ENCODE results near the gene GP5. TPM values are rescaled to one million over a fixed set of nuclear protein-coding genes. Genes with fewer than 3 reads are reported as not detected.

The GP5 gene
- total RNA-seq, result 1.9 TPM in 2 replicates

DNA sequence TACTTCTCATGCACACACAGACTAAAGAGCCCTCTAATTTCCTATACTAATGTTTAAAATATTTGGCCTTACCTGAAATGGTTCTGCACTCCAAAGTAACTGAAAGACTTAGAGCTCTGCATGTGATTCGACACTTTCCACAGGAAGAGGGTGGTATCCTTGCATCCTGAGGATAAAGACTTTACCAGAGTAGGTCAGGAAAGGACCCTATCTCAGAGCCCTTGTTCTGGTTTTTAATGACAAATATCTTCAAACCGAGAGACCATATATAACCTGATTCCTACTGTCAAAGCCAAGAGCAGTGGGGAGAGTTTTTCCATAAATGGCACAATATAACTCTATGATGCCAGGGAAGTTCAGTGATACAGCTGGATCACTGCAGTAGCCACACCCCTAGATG is at the start of gene GP5:
Gene GP5, minus strand, starts transcription at position 101 of the 400 bp plus-strand sequence. CDS start 984 bp downstream, outside the sequence.
- intact Hi-C loops (cut with micrococcal nuclease), result loop anchor here (2.0 to 5.0 kb wide), 3 partner anchors 253 to 806 kb away; partner anchors contain the start of gene OPA1

DNA sequence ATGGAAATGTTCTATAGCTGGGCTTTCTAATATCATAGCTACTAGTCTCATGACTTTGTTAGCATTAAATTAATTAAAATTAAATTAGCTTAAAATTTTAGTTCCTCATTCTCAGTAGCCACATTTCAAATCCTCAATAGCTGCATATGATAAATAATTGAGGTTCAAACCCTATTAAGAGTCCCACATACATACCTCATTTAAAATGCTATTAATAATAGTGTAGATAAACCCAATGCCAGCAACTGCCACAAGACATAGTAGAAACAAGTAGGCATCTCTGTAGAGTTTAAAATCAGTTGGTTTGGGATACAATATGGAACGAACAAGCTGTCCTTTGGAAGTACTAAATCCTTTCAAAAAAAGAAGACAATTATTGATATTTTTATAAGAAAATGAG is 48.6 kb upstream of the GP5 start:
- intact Hi-C loops (cut with micrococcal nuclease), result no loop called here

DNA sequence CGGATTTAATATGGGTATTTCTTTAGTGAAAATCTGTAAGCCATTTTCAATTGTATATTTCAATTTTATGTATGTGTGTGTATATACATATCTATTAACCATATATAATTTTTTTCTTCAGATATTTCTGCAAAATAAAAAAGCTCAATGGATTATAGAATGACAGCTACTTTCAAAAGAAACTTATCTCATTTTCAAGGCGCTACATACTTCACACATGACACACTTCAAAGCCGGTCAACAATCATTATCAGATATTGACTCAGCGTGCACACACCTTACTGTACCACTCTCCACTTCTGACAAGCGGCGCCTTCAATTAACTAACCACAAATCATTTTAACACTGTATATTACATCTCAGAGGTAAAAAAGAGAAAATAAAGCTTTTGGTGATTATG is 48.1 kb upstream of the GP5 start:
- intact Hi-C loops (cut with micrococcal nuclease), result no loop called here

DNA sequence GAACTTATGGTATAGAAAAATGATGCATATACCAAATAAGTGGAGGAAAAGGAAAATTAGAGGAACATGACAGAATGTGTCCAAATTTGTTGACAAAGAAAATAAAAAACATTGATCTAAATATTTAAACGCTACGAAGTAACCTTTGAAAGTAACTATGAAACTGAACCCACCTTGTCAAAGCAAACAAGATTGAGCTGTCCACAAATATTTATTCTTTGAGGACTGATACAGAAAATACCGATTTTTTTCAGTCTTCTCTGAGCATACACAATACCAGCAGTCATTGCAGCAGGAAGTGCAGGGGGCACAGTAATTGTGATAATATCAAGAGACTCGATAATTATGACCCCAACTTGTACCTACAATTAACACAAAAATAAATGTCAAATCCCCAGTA is 47.7 kb upstream of the GP5 start:
- intact Hi-C loops (cut with micrococcal nuclease), result no loop called here

DNA sequence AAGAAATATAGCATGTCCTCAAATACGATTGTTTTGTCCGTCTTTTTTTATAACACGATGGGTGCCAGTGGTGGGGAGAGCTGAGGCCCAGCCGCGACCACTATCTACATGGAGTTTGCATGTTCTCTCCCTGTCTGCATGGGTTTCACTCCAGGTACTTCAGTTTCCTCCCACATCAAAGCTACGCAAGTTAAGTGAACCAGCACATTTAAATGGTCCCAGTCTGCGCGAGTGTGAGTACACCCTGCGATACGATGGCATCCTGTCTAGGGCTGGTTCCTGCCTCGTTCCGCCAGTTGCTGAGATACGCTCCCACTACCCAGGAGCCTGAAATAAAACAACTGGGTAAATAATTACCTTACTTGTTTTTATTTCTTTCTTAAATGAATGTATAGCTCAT is 47.1 kb upstream of the GP5 start:
- intact Hi-C loops (cut with micrococcal nuclease), result no loop called here

GRCh38 chr3:194443901-194444300 is 44.8 kb upstream of the GP5 start:
- intact Hi-C loops (cut with micrococcal nuclease), result no loop called here

DNA sequence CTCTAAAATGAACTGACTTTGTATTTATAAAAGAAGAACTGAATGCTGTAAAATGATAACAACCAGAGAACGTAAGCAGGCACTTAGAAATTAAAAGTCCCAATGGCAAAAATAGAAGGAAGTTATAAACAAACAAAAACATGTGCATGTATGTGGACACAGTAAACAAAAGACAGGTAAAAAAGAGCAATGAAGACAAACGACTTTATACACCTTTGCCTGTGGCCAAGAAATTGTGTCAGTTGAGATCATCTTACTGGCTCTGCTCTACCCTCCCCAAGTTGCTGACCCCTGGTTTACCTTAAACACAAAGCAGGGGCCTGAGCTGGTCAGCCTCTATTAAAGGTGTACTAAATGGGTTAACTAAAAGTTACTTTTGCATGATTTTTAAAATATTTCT is 41.7 kb upstream of the GP5 start:
- intact Hi-C loops (cut with micrococcal nuclease), result no loop called here

DNA sequence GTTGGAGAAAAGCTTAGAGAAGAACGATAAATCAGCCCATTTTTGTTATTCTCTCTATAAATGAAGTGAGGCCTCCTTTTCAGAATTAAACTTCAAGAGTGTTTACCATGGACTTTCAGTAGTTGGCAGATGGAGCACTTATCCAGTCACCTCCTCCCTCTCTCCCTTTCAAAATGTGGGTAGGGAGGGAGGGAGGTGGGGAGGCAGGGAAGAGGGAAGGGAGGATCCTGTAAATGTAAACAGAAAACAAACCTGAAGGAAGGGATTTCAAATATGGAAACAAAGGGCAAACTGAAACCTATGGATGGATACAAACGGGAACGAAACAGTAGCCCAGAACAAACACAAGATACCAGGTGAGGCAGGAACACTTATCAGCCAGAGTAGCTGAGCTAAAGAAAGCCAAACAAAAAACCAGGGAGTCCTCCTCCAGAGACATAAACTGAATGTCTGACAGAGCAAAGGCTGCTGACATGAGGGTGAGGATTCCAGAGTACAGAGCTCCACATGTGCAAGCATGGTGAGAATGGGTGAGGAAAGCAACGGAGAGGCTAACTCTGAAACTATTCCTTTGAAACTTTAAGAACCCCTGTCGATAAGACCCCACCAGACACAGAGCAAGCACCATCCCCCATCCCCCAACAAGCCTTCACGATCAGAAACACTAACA is 41.0 kb upstream of the GP5 start:
- intact Hi-C loops (cut with micrococcal nuclease), result no loop called here

DNA sequence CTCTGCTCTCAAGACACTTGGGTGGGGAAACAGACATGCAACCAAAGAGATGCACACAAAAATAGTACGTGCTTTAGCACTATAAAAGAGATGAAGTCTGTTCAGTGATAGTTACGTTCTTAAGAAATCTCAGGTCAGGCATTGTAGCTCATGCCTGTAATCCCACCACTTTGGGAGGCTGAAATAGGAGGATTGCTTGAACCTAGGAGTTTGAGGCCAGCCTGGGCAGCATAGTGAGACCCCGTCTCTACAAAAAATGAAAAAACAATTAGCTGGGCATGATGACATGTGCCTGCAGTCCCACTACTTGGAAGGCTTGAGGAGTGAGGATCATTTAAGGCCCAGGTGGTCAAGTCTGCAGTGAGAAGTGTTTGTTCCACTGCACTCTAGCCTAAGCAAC is 35.4 kb upstream of the GP5 start:
- intact Hi-C loops (cut with micrococcal nuclease), result no loop called here

DNA sequence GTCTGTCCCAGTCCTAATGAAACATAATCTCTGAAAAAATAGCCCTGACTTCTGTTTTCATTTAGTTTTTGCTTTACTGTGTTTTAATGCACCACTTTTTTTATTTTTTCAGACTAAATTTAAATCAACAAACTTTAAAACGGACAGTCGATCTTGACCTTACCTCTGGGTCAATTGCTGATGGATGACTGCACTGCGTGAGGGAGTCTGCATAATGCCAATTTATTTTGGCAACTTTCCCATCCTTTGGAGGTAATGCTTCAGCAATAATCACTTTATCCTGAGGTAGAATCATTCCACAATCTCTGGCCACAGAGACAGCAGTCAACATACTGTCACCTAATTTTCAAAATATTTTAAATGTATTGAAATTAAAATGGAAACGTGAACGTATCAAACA is 32.5 kb upstream of the GP5 start:
- intact Hi-C loops (cut with micrococcal nuclease), result no loop called here

DNA sequence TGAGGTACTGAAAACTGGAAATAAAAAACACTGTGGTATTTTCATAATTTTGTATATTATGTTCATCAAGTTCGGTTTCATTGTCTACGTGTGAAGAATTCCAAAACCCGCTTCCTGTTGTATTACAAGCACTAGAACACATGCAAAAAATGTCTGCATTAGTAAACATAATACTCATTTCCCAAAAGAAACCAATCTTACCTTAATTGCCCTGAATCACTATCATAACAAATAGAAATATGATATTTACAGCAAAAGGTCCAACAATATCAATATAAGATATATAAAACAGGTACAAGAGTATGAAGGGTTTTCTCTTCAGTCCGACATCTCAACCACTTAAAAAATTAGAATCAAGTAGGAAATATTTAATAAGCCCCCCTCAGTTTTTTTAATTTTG is 26.3 kb upstream of the GP5 start:
- intact Hi-C loops (cut with micrococcal nuclease), result no loop called here

DNA sequence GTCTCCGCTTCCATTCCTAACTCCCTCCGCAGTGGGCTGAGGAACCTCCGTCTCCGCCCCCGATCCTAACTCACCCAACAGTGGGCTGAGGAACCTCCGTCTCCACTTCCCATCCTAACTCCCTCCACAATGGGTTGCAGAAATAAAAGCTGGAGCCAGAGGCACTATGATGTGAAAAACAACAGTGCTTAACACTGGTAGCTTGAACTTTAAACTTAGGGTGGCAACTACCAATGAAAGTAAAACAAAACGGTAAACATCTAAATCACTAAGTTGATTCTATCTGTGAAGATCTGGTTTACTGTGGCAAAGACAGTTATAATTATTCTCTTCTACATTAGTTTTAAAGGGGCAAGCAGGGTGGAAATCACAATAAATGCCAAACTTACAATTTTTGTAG is 25.9 kb upstream of the GP5 start:
- intact Hi-C loops (cut with micrococcal nuclease), result no loop called here

DNA sequence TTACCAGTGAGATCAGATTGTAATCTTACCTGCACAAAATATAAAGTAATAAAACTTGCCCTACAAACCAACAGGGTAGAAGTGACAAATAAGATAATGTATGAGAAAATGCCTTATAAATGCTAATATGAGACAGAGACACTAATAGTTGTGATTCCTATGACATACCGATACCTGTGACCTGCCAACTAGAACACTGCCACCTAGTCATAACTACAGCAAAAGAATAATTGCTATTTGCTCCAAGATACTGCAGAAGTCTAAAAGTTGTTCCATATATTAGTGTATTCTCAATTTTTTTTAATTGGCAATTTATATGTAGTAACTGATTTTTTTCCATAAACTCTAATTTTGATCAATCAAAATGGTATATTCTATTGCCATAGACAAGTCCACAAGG is 25.3 kb upstream of the GP5 start:
- intact Hi-C loops (cut with micrococcal nuclease), result no loop called here

- intact Hi-C loops (cut with micrococcal nuclease), result no loop called here
These were observed 24.3 kb upstream of the GP5 start for GRCh38 chr3:194423317-194423716.

DNA sequence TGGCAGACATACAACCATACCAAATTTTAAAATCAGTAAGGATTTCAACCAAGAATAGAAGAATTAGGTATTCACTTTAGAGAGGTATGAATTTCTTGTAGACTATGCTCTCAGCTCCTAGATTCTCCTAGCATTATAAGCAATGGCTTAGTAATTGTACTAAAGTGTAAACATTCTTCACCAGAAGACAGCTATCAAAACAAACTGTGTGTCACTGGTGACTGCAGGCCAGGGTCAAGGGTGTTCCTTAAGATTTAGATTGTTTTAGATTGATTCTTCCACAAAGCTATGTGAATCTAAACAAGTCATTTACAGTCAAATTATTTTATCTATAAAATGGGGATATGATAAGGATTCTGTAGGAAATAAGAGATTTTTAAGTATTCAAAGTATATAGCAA is 23.1 kb upstream of the GP5 start:
- intact Hi-C loops (cut with micrococcal nuclease), result no loop called here

GRCh38 chr3:194418671-194419070 is 19.6 kb upstream of the GP5 start:
- intact Hi-C loops (cut with micrococcal nuclease), result no loop called here

- intact Hi-C loops (cut with micrococcal nuclease), result no loop called here
These were observed 8.4 kb upstream of the GP5 start for GRCh38 chr3:194407423-194407822.

DNA sequence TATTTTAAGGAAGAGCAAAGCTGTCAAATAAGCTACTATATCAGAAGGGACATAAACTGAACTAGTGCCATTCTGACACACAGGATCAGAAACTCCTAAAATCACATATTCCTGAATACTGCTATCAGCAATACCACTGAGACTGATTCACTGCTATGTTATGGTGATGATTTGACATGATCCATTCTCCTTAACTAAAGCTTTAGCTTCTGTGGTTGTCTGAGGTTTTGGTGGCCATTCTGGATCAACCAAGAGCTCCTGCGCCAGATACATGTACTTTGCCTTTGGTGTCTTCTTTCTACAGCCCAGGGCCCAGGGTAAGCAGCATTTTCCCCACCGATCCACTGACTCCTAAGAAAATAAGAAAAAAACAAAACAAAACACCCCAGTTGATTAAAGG is 6.7 kb upstream of the GP5 start:
- intact Hi-C loops (cut with micrococcal nuclease), result loop anchor here (2.0 kb wide), 1 partner anchor 81 kb away; the partner anchor contains the start of gene ATP13A3

DNA sequence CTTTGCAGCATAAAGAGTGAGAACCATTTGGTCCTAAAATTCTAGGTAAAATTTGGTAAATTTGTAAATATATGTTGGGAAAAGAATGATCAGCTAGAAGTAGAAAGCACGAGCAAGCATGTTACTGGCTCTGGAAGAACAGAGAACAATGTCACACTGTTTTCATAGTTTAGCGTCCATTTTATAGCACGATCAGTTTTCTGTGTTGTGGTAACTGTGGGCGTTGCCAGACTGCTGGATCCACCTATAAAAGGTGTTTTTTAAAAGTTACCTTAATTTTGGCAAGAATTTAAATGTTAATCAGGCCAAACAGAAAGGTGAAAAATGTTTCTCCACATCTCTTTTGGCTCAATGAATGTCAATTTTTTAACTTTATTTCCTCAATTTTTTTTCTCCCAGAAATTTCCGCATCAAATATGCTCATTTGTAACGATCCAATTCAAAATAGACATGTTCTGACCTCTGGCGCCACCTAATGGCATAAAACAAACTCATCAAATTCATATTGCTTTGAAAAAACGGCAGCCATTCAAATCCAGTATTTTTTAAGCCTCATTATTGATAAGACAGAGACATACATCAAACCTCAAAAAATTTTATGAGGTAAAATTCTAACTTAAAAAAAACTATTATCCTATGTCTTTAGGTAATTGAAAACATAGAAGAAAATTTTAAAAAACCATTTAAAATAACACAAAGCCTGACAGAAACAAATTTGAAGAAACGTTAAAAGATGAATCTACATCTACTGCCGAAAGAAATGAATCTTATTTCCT is 5.5 kb upstream of the GP5 start:
- intact Hi-C loops (cut with micrococcal nuclease), result loop anchor here (1.0 to 5.0 kb wide), 7 partner anchors 8 to 1937 kb away; partner anchors contain the start of gene ATP13A3

DNA sequence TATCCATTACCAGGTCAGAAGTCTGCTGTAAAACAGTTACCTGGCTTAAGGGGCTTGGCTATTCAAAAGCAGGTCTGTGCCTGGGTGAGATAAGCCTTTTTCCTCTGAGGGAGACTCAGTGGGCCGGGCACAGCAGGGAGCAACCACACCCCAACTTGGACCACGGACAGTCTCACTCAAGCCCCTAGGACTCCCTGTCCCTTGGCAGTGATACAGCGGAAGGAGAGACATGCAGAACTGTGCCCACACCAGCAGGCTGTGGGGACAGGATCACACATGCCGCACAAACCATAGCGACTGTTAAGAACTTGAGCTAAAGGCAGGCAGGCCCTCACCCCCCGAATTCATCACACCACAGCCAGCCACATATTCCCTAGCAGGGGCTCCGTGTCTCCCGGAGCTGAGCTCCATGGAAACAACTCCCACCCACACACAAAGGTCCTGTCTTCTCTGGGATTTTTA is 2.8 kb upstream of the GP5 start:
- intact Hi-C loops (cut with micrococcal nuclease), result loop anchor here (5.0 kb wide), 1 partner anchor 735 kb away; no protein-coding TSS in a partner anchor

DNA sequence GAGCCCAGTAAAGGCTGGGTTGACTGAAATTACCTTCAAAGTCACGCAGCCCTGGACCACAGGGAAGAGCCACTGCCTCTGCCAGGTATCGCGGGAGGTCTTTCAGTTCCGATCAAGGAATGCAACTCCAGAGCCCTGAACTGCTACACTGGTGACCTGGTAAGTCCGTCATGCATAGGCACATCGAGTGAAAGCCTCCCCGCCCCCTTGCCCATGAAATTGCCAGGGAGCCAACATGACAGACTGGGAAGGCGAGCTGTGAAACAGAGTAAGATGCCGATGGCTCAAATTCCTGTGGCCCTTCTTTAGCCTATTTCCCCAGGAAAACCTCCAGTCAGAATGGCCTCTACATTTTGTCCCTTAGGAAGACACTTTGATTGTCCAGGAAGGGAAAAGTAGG is 2.3 kb upstream of the GP5 start:
- intact Hi-C loops (cut with micrococcal nuclease), result loop anchor here (5.0 kb wide), 1 partner anchor 734 kb away; no protein-coding TSS in a partner anchor

GRCh38 chr3:194399874-194400411 is 877 bp upstream of the GP5 start:
- intact Hi-C loops (cut with micrococcal nuclease), result loop anchor here (2.0 to 5.0 kb wide), 4 partner anchors 252 to 807 kb away; partner anchors contain the start of gene OPA1
